Testis (tissue), 3 donors: ENCODE results near the gene LGALS12. TPM values are rescaled to one million over a fixed set of nuclear protein-coding genes. Genes with fewer than 3 reads are reported as not detected.

Experiments used
- DNase-seq: peaks from one replicate; pipeline ENCODE4 v3.0.0-alpha.2; 2019
- H3K27ac ChIP-seq, 2 donors: fragments of 200-600 bp; sonication (generic); one replicate each; pipeline ENCODE4 v1.5.1; 2019
- H3K27me3 ChIP-seq: fragments of 200-600 bp; sonication (generic); one replicate; pipeline ENCODE4 v1.5.1; 2019
- H3K36me3 ChIP-seq: fragments of 200-600 bp; sonication (generic); one replicate; pipeline ENCODE4 v1.5.1; 2017; ENCODE audit warnings: low read depth; ENCODE audit errors: missing control alignments
- H3K4me1 ChIP-seq: fragments of 200-600 bp; sonication (generic); one replicate; pipeline ENCODE4 v1.5.1; 2019
- H3K4me3 ChIP-seq, 2 donors: fragments of 200-600 bp; sonication (generic); one replicate each; pipeline ENCODE4 v1.5.1; 2017 to 2019
- H3K9me3 ChIP-seq: fragments of 200-600 bp; sonication (generic); one replicate; pipeline ENCODE4 v1.5.1; 2017
- POLR2A ChIP-seq: fragments of 450-650 bp; IDR thresholded peaks from one replicate; pipeline ENCODE4 v1.6.1; 2017; ENCODE audit warnings: antibody characterized with exemption, mild to moderate bottlenecking, moderate library complexity
- WGBS, 2 donors: methylation state at CpG; one replicate each; pipeline ENCODE4 v1.1.5; 2018; 5-methylcytosine and 5-hydroxymethylcytosine counted together
- intact Hi-C: fragments of 100-400 bp; cut with DNase I; formaldehyde crosslinking; loops from one replicate; pipeline ENCODE4 v1.15.1; 2023; ENCODE audit warnings: low total_unique reads
- polyA plus RNA-seq: library from polyadenylated mRNA; stranded (reverse); fragments of 350-450 nt; fragmentation: Illumina TruSeq; extraction: RNeasy Lipid Tissue Mini Kit (QIAGEN cat#74804); gene quantifications from one replicate; pipeline ENCODE4 v1.2.3, GENCODE V29; 2014; ENCODE audit warnings: low read depth, low replicate concordance; ENCODE audit not compliant: insufficient read depth
- total RNA-seq, 2 donors: library from RNA; depleted of rRNA; stranded (reverse); fragments of >200 nt; gene quantifications; one replicate each; pipeline ENCODE4 v1.2.3, GENCODE V29; 2016
- TF ChIP-seq, protein P1 (sequence below), 3 experiments: fragments of 450-650 bp in 2 of 3; fragments of 200-600 bp in 1 of 3; sonication (generic) in 1 of 3; IDR thresholded peaks; one replicate each; pipeline ENCODE4 v1.5.1; 2016 to 2019; ENCODE audit warnings: antibody characterized with exemption in 3 of 3, mild to moderate bottlenecking in 2 of 3, moderate library complexity in 1 of 3

Gene LGALS12
- total and polyA plus RNA-seq, 3 donors from 2014 or later, result 0.37 TPM; not detected in 2

DNA sequence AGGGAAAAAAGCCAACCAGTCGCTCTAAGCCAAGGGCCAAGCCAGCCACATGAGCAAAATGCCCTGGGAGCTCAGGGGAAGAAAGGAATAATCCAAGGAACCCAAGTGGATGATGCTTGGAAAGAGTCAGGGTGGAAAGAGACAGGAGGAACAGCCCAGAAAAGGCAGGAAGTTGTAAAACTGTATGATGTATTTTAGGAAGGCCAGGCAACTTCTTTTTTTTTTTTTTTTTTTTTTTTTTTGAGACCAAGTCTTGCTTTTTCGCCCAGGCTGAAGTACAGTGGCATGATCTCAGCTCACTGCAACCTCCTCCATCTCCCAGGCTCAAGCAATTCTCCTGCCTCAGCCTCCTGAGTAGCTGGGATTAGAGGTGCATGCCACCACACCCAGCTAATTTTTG is 1.6 kb downstream of the LGALS12 start:
- 79 to 88% methylated on average over 2 of the region's 2 CpGs for WGBS, 2 donors
- H3K27me3 ChIP-seq, result no peaks in the 10 kb centered on the region
- DNase-seq, result no peak
- no peaks in the 10 kb centered on the region for H3K9me3 ChIP-seq
- no peaks in the 10 kb centered on the region for H3K36me3 ChIP-seq
- H3K4me3 ChIP-seq, result no peak overlapping the region
- H3K27ac ChIP-seq, result no peak overlapping the region
- TF ChIP-seq, protein P1, sequence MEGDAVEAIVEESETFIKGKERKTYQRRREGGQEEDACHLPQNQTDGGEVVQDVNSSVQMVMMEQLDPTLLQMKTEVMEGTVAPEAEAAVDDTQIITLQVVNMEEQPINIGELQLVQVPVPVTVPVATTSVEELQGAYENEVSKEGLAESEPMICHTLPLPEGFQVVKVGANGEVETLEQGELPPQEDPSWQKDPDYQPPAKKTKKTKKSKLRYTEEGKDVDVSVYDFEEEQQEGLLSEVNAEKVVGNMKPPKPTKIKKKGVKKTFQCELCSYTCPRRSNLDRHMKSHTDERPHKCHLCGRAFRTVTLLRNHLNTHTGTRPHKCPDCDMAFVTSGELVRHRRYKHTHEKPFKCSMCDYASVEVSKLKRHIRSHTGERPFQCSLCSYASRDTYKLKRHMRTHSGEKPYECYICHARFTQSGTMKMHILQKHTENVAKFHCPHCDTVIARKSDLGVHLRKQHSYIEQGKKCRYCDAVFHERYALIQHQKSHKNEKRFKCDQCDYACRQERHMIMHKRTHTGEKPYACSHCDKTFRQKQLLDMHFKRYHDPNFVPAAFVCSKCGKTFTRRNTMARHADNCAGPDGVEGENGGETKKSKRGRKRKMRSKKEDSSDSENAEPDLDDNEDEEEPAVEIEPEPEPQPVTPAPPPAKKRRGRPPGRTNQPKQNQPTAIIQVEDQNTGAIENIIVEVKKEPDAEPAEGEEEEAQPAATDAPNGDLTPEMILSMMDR (IDR thresholded peaks at IDR 0.05), result no peak
- TF ChIP-seq POLR2A, result no peak
- intact Hi-C loops, result no loop called here
- peaks cover 15% of the 10 kb centered on the region for H3K4me1 ChIP-seq

DNA sequence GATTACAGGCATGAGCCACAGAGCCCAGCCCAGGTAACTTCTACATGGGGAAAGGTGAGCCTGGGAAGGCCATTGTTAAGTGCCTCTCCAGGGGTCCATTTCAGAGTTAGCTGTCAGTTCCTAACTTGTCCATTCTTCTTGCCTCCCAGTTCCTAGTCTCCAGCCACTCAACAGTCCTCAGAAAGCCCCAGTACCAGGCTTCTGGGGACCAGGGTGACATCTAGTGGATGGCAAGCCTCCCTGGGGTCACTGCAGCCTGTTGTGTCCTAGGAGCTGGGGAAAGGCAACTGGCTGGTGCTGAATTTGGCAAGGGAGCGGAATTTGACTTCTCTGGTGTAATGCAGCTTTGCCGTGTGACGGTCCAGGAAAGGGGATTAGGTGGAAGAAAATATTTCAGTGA is 2.1 kb downstream of the LGALS12 start:
- H3K36me3 ChIP-seq, result no peaks in the 10 kb centered on the region
- DNase-seq, result peak; percentile 74
- H3K4me3 ChIP-seq, result no peak overlapping the region
- H3K27me3 ChIP-seq, result no peaks in the 10 kb centered on the region
- intact Hi-C loops, result no loop called here
- 80 to 94% methylated on average over 3 of the region's 3 CpGs for WGBS, 2 donors
- TF ChIP-seq POLR2A, result no peak
- TF ChIP-seq, protein P1 (IDR thresholded peaks at IDR 0.05), result peak in 1 of 3 experiments; percentile 20
- H3K27ac ChIP-seq, result no peak overlapping the region
- H3K4me1 ChIP-seq, result peaks cover 15% of the 10 kb centered on the region
- H3K9me3 ChIP-seq, result no peaks in the 10 kb centered on the region

DNA sequence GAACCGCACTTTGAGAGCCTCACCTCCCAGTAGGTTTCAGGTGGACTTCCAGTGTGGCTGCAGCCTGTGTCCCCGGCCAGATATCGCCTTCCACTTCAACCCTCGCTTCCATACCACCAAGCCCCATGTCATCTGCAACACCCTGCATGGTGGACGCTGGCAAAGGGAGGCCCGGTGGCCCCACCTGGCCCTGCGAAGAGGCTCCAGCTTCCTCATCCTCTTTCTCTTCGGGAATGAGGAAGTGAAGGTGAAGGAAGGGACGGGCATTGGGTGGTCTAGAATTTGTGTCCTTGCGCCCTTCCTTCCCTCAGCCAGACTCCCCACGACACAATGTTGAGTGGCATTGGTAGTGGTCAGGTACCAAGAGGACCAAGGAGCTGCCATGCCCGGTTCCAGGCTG is 2.9 kb downstream of the LGALS12 start:
- Histone ChIP-seq H3K4me1 (peaks cover 15% of the 10 kb centered on the region), H3K27me3 (no peaks in the 10 kb centered on the region), H3K36me3 (no peaks in the 10 kb centered on the region), H3K9me3 (no peaks in the 10 kb centered on the region), H3K4me3 (no peak overlapping the region), H3K27ac (no peak overlapping the region)
- intact Hi-C loops, result no loop called here
- TF ChIP-seq POLR2A, result no peak
- TF ChIP-seq, protein P1 (IDR thresholded peaks at IDR 0.05), result no peak
- DNase-seq, result no peak
- 94 to 95% methylated on average over 12 of the region's 12 CpGs for WGBS, 2 donors

DNA sequence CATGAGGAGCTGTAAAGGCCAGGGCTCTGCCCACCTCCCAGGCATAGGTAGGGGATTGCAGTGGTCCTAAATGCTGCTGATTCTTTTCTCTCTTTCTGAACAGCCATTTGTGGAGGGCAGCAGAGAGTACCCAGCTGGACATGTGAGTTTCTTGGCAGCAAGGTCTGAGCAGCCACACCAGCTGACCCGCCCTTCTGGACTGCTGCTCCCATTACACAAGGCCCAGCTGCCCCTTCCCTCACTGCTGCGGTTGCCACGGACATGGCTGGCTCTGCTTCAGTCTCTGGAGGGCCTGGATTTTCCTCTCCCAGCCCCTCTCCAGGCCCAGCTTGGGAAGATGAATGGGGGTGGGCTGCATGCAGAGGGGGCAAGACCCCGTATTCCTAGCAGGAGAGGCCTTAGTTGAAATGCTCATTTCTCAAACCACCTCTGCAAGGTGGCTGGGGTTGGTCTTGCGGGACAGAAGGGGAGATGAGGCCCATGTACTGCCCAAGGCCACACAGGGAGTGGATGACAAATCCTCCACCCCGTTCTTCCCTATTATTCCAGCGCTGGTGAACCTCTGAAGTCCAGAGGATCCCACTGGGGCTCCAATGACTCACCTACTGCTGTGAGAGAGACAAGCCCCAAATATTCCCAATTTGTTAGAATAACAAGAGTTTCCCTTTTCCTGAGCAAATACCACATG is 4.6 kb downstream of the LGALS12 start:
- Histone ChIP-seq H3K36me3 (no peaks in the 10 kb centered on the region), H3K4me1 (peaks cover 7% of the 10 kb centered on the region), H3K27me3 (no peaks in the 10 kb centered on the region), H3K4me3 (no peak overlapping the region), H3K9me3 (no peaks in the 10 kb centered on the region), H3K27ac (no peak overlapping the region)
- peak; percentile 75 for DNase-seq
- 68 to 90% methylated on average over 6 to 7 of the region's 7 CpGs for WGBS, 2 donors
- TF ChIP-seq POLR2A, result no peak
- TF ChIP-seq, protein P1 (IDR thresholded peaks at IDR 0.05), result no peak
- intact Hi-C loops, result no loop called here
